H1 (cell line): ENCODE measurements around the gene RNF44. TPM values are rescaled to one million over a fixed set of nuclear protein-coding genes. Genes with fewer than 3 reads are reported as not detected.

Experiments used
- ATF3 ChIP-seq: IDR thresholded peaks from 2 replicates; pipeline ENCODE4 v1.6.1; 2011; ENCODE audit warnings: low read depth, mild to moderate bottlenecking, low read length; ENCODE audit not compliant: insufficient read depth
- CBX5 ChIP-seq: fragments of 300-800, 300-1000 bp; sonication (generic); IDR thresholded peaks from 2 replicates; pipeline ENCODE4 v1.7.1; 2016; ENCODE audit warnings: antibody characterized with exemption, low read length, low read depth
- CEBPB ChIP-seq: IDR thresholded peaks from 2 replicates; pipeline ENCODE4 v1.6.1; 2012; ENCODE audit warnings: low read depth, low read length
- EP300 ChIP-seq, 2 experiments: IDR thresholded peaks; 1 replicate in 1 of 2; 2 replicates in 1 of 2; pipeline ENCODE4 v1.6.1; 2011 to 2012; ENCODE audit warnings: low read depth in 2 of 2, low read length in 2 of 2, mild to moderate bottlenecking in 2 of 2, borderline replicate concordance in 1 of 2, inconsistent platforms in 1 of 2, moderate library complexity in 1 of 2
- FOSL1 ChIP-seq: IDR thresholded peaks from 2 replicates; pipeline ENCODE4 v1.6.1; 2011; ENCODE audit warnings: mild to moderate bottlenecking, low read depth, low read length, moderate library complexity; ENCODE audit not compliant: insufficient read depth
- GABPA ChIP-seq: IDR thresholded peaks from 2 replicates; pipeline ENCODE4 v1.6.1; 2011; ENCODE audit warnings: mild to moderate bottlenecking, low read length, moderate library complexity, borderline replicate concordance; ENCODE audit not compliant: insufficient read depth
- KDM1A ChIP-seq: fragments of 200-600, 300-600 bp; sonication (generic); IDR thresholded peaks from 2 replicates; pipeline ENCODE4 v1.7.1; 2016; ENCODE audit warnings: mild to moderate bottlenecking, low read length, borderline replicate concordance
- POLR2A ChIP-seq, 2 experiments: IDR thresholded peaks; 1 replicate in 1 of 2; 2 replicates in 1 of 2; pipeline ENCODE4 v1.6.1; 2011; ENCODE audit warnings: low read depth in 2 of 2, low read length in 2 of 2, mild to moderate bottlenecking in 2 of 2; ENCODE audit errors: control extremely low read depth in 1 of 2
- POU5F1 ChIP-seq: IDR thresholded peaks from 2 replicates; pipeline ENCODE4 v1.6.1; 2011; ENCODE audit warnings: low read depth, mild to moderate bottlenecking, low read length, moderate library complexity
- SIN3A ChIP-seq, 2 experiments: IDR thresholded peaks in 1 of 2; conservative IDR thresholded peaks in 1 of 2; 2 replicates each; pipeline ENCODE4 v1.6.1; 2011 to 2012; ENCODE audit warnings: low read length in 2 of 2, improper control_type of control experiment in 1 of 2, low read depth in 1 of 2, mild to moderate bottlenecking in 1 of 2
- SP1 ChIP-seq: IDR thresholded peaks from 2 replicates; pipeline ENCODE4 v1.6.1; 2011; ENCODE audit warnings: low read depth, low read length
- SP2 ChIP-seq: IDR thresholded peaks from 2 replicates; pipeline ENCODE4 v1.6.1; 2012; ENCODE audit warnings: mild to moderate bottlenecking, low read length, inconsistent platforms
- SRF ChIP-seq: IDR thresholded peaks from 2 replicates; pipeline ENCODE4 v1.6.1; 2011; ENCODE audit warnings: mild to moderate bottlenecking, low read depth, low read length, moderate library complexity
- TEAD4 ChIP-seq: IDR thresholded peaks from 2 replicates; pipeline ENCODE4 v1.6.1; 2012; ENCODE audit warnings: low read depth, low read length, inconsistent platforms, mixed read lengths
- YY1 ChIP-seq: IDR thresholded peaks from 2 replicates; pipeline ENCODE4 v1.6.1; 2011; ENCODE audit warnings: low read depth, mild to moderate bottlenecking, low read length
- polyA plus RNA-seq, 7 experiments: library from polyadenylated mRNA; depleted of rRNA in 3 of 7; stranded (reverse) in 5 of 7; unstranded in 2 of 7; fragments of >200 nt in 5 of 7; fragments of 200-250 nt in 2 of 7; gene quantifications; 1 replicate in 5 of 7; 2 replicates in 1 of 7; 4 replicates in 1 of 7; pipeline versions ENCODE4 v1.2.1 to v1.2.3, GENCODE V29; 2011 to 2013; ENCODE audit warnings: missing spikeins in 2 of 7, mixed read lengths in 2 of 7
- total RNA-seq: library from RNA; stranded (reverse); fragmentation: NEBNext Ultra II Directional; extraction: Animal tissue kit (Norgen Biotek cat#: 25700); gene quantifications from 2 replicates; pipeline ENCODE4 v1.2.1, GENCODE V29; 2021

Gene RNF44
- total and polyA plus RNA-seq, 2 of the 8 experiments (the other 6 are each of a cell fraction or from before 2014, with no cell fraction given), result 54.7 to 164 TPM

- TF ChIP-seq GABPA (no peak), POLR2A (IDR thresholded peaks at IDR 0.05; ENCODE audit: control extremely low read depth in 1 of 2, low read depth in 2 of 2, low read length in 2 of 2) (no peak), EP300 (IDR thresholded peaks at IDR 0.05; ENCODE audit: borderline replicate concordance in 1 of 2, low read depth in 2 of 2, low read length in 2 of 2) (no peak), SRF (no peak), YY1 (no peak), FOSL1 (no peak), POU5F1 (no peak), KDM1A (no peak), CEBPB (no peak), ATF3 (no peak), CBX5 (no peak), SP1 (no peak), TEAD4 (0 out of 2 replicates have a peak, but pooled peaks have one; percentile 33), SIN3A (conservative IDR thresholded peaks at IDR 0.05 in 1 of 2, IDR thresholded peaks at IDR 0.05 in 1 of 2; ENCODE audit: low read depth in 1 of 2, low read length in 2 of 2) (no peak), SP2 (no peak)
Measured at GRCh38 chr5:176559683-176560082, 22.5 kb upstream of the RNF44 start (continued).
